IPS-NIHi11 (cell line): ENCODE measurements around the gene PSMD9.
"Not testable (repeated sequence)": the region's sequence is repeated elsewhere in the genome, so short reads cannot be mapped to it uniquely, and the experiment has no call there.

Source experiments
- DNase-seq: peaks from one replicate; pipeline ENCODE4 v3.0.0; 2012; ENCODE audit warnings: mixed read lengths, low spot score

The PSMD9 gene

DNA sequence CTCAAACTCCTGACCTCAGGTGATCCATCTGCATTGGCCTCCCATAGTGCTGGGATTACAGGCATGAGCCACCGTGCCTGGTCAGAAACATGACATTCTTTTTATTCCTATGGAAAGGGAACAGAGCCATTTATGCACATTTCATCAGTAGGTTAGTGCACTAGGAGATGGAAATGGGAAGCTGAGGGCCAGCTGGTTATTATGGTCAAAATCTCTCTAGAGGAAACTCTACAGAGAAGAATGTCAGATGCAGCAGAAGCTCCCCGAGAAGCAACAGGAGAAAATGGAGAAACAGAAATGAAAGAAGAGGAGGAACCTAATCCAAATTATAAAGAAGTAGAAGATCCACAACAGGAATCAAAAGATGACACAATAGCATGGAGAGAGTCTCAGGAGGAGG lies 32.5 kb downstream of the PSMD9 start:
- DNase-seq, result no peak

DNA sequence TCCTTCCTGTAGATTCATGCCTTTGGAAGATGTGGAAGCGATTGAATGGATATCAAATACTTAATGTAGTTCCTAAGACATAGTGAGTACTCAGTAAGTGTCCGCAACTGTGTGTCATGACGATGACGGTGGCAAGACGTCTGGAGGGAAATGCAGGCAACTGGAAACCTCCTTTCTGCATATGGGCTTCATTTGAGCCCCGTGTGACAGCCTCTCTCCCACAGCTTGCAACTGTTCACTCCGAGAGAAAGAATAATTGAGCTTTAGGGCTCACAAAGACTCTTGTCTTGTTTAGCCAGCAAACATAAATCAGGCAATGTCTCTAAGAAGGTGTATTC lies 36.7 kb downstream of the PSMD9 start:
- DNase-seq, result no peak

DNA sequence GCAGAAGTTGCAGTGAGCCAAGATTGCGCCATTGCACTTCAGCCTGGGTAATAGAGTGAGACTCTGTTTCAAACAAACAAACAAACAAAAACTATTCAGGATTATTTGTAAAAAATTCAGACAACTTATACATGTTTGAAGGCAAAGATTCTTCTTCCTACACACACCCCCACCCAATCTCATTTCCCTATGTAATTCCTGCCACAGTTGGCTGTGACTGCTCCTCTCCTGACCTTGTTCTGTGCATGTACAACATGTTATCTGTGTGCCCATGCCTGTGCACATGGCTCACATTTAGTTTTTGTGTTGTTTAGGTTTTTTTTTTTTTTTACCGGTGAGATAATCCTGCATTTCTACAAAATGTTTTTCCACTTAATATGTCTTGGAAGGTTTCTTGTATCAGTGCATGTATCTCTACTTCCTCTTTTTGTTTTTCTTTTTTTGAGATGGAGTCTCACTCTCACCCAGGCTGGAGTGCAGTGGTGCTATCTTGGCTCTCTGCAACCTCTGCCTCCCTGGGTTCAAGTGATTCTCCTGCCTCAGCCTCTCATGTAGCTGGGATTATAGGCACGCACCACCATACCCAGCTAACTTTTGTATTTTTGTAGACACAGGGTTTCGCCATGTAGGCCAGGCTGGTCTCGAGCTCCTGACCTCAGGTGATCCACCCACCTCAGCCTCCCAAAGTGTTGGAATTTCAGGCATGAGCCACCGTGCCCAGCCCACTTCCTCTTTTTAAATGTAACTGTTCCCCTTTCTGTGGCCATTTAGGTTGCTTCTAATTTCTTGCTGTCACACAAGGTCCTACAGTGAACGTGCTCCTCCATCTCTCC lies 38.5 kb downstream of the PSMD9 start:
- DNase-seq, result no peak

DNA sequence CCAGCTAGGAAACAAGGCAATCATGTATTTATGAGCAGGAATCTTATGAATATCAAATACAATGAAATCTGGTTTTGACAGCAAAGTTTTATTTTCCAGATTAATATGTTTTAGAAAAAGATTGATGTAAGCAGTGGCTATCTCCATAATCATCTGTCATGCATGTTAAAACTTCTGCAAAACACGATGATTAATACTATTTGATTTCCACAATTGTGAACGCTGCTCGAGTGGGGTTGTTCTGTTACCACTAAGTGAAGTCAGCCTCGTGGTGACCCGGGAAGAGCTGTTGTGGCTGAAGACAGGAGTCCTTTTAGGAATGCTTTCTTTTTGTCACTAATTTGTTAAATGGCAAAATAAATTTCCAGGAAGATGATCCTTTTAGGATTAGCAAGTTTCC lies 39.2 kb downstream of the PSMD9 start:
- no peak for DNase-seq

DNA sequence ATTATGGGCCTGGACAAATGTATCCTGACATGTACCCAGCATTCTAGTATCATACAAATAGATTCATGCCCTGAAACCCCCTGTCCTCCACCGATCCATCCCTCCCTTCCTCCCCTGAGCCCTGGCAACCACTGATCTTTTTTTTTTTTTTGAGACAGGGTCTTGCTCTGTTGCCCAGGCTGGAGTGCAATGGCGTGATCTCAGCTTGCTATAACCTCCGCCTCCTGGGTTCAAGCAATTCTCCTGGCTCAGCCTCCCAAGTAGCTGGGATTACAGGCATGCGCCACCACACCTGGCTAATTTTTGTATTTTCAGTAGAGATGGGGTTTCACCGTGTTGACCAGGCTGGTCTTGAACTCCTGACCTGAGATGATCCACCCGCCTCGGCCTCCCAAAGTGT lies 41.0 kb downstream of the PSMD9 start:
- DNase-seq, result not testable (repeated sequence)

DNA sequence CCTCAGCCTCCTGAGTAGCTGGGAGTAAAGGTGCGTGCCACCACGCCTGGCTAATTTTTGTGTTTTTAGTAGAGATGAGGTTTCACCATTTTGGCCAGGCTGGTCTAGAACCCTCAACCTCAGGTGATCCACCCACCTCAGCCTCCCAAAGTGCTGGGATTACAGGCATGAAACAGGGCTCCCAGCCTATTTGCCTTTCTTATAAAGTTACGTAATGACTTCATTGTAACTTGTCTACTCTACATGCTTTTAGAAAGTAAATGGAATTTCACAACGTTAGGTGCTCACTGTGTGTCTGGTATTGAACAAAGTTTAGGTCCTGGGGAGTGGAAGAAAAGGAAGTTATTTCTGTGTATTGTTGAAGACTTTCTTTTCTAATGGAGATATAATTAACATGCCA lies 42.3 kb downstream of the PSMD9 start:
- no peak for DNase-seq

DNA sequence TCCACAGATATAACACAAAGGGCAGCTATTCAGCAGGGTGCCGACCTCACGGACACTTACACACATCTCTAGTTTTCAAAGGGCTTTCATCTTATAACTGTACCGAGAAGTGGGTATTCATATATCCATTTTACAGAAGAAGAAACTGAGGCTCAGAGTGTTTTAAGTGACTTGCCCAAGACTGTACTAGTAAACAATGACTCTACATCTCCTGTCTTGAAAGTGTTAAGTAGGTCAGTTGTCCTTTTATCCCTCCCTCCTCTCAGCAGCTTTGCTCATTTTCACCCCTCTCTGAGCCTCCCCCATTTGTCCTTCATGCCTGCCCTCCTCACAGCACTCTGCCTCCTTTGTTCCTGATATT lies 43.6 kb downstream of the PSMD9 start:
- DNase-seq, result no peak

DNA sequence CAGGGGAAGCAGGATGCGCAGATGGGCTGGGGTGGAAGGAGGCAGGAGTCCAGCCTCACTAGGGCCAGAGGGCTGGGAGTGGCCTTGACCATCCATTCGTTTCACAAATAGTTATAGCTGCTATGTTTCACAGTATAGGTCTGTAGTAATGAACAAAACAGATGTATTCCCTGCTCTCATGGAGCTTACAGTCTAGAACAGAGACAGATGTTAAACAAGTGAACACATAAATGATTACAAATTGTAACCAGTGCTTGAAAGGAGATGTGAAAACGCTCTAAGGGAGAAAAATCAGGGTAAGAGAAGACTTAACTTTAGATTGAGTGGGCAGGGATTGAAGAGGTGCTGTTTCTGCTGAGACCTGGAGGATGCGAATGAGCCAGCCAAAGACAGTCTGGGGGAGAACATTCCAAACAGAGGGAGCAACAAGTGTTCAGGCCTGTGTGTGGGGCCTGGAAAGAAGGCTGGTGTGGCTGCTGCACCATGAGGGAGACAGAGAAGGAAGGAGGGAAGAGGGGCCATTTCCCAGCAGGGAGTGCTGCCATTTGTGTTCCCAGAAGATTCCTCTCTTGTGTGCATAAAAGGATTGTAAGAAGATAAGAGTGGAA lies 44.4 kb downstream of the PSMD9 start:
- no peak for DNase-seq

DNA sequence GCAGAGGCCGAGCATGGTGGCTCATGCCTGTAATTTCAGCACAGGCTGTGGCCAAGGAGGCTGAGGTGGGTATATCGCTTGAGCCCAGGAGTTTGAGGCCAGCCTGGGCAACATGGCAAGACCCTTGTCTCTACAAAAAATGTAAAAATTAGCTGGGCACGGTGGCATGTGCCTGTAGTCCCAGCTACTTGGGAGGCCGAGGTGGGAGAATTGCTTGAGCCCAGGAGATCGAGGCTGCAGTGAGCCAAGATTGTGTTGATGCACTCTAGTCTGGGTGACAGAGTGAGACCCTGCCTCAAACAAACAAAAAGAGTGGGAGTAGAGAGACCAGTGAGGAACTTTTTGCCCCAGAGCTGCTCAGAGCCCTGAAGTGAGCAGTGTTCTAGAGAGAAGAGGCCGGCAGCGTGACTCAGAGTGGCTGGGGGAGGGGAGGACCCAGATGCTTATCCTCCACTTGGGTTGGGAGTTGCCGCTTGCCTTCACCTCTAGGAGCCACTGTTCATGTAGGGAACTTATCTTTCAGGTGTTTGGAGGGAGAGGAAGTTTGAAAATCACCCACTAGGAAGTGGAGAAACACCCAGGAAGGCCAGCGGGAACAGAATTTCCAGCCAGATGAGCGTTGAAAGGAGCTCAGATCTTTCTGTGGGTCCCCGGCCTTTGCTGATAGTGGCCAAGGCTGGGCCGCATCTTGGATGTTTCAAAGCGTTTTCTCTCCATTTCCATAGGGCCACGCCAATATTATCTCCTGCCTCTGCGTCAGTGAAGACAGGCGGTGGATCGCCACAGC lies 45.1 kb downstream of the PSMD9 start:
- DNase-seq, result peak; percentile 74

DNA sequence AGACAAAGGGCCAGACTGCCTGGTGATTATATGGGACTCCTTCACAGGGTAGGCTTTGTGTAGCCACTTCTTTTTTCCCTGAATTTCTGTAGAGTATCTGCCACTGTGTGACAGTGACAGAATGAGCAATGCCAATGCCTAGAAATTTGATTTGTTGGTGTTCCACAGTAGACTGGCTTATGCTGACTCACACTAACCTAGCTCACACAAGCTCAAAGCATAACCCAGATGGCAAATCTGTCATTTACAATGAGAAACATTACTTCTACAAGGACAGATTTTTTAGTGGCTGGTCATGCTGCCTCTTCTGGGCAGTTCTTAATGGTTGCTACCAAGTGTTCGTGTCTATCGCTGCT lies 45.7 kb downstream of the PSMD9 start:
- DNase-seq, result no peak

DNA sequence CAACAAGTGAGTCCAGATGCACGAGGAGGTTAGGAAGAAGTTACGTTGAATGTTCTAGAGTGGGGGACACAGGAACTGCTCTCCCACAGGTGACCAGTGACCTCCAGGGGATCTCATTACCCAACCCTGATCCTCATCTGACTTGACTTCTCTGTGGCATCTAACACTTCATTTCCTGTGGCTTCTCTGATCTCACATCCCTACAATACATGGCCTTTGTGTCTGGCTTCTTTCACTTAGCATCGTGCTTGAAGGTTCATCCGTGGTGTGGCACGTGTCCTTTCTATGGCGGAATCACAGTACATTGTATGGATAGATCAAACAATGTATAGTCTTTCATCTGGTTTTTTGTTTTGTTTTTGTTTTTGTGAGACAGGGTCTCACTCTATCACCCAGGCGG lies 49.1 kb downstream of the PSMD9 start:
- no peak for DNase-seq

DNA sequence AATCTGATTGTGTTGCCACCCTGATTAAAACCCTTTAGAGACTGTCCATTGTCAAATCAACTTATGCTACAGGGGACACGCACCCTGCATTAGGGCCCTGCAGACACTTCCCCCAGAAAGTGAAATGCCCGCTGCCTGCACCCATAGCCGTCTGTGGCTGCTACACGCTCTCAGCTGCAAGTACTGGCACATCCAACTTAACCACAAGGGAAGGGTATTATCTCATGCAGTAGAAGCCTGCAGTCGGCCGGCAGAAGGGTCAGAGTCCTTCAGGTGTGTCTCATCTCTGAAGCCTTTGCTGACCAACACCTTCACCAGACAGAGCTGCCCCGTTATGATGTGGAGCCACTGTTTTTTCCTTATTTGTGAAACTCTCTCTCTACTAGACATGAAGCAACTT lies 50.6 kb downstream of the PSMD9 start:
- no peak for DNase-seq

DNA sequence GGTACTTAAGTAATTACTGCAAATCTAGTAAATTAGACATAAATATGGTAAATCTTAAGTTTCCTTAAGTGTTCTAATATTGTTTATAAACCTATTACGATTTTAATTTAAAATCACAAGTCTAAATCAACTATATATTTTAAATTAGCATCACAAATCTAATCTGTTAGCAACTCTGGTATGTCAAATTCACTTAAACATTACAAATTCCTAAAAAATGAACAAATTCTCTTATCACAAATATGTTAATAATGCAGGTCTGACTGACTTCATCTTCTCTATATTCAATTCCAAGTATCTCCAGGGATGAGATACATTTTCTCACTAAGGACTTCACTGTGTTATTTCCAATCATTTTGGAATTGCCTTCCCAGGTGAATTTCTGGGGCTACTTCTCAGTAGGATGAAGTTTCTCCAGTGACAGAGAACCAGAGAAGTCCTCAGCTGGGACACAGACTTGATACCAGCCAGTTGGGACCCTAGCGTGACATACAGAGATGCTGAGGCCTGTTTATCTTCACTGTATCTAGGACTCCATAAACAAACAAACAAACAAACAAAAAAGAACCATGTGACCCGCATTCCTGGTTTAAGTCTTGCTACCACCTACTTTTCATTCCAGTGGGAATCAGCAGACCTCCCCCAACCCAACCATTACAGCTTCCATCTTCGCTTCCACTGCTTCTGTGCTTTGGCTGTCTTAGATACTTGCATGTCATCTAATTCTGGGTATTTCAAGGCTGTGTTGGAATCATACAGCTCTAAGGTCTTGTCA lies 51.6 kb downstream of the PSMD9 start:
- DNase-seq, result no peak

DNA sequence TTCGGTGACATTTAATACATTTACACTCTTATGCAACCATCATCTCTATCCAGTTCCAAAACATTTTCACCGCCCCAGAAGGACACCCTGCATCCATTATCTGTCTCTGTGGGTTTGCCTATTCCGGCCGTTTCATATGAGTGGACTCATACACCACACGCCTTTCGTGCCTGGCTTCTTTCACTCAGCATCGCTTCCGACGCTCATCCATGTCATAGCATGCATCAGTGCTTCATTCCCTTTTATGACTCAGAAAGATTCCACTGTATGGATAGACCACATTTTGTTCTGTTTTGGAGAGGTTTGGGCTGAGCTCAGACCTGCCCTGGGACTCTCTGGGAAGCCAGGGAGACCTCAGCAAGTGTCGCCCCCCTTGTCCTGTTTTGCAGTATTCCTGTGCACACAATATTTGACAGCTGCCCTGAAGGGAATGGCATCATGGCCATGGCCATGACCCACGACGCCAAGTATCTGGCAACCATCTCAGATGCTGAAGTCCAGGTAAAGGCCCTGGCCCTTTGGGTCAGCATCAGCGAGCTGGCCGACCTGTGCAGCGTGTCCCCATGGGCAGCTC lies 53.6 kb downstream of the PSMD9 start:
- no peak for DNase-seq

DNA sequence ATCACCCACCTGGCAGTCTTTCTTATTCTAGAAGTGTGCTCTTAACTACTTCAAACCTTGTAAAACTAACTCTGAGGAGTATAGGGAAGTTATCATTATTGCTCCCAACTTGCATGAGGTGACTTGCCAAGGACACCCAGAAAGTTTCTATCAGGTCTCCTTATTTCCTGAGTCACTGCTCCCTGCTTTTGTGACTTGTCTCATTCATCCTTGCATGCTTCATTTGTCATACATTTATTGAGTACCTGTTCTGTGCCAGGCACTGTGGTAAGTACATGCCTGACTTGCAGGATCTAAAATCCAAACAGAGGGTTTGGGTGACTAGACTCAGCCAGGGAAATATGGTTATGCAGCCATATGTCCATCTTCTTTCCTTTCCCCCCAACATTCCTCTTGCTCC lies 55.3 kb downstream of the PSMD9 start:
- DNase-seq, result no peak

DNA sequence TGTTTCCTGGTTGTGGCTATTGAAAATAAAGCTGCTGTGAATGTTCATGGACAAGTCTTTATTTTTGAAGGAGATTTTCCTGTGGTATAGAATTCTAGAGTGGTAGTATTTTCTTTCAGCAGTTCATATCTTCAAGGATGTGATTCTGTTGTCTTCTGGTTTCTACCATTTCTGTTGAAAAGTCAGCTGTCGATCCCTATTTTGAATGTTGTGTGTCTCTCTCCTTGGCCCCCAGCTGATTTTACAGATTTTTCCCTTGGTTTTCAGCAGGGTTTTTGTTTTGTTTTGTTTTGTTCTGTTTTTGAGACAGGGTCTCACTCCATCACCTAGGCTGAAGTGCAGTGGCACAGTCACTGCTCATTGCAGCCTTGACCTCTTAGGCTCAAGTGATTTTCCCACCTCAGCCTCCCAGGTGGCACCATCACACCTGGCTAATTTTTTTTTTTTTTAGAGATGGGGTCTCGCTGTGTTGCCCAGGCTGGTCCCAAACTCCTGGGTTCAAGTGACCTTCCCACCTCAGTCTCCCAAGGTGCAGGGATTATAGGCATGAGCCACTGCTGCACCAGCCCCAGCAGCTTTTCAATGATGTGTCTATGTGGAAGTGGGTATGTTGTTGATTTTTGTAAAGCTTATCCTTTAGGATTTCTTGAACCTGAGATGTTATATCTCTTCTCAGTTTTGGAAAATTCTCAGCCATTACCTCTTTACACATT lies 57.9 kb downstream of the PSMD9 start:
- no peak for DNase-seq

DNA sequence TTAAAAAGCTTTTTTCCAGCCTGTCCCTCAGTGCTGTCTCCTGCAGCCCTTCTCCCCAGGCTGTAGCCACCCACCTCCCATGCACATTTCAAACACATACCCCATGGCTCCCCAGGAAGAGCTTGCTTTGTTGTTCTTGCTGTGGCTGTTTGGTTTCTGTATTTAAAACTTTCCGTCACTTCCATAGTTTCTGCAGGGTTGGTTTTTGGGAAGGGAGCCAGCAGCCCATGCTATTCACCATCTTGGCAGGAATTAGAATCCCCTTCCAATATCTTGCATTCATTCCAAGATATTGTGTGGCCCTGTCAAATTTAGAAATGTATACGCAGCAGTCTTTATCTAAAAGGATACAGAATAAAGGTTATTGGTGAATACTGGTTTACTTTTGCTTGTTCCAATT lies 59.4 kb downstream of the PSMD9 start:
- no peak for DNase-seq

DNA sequence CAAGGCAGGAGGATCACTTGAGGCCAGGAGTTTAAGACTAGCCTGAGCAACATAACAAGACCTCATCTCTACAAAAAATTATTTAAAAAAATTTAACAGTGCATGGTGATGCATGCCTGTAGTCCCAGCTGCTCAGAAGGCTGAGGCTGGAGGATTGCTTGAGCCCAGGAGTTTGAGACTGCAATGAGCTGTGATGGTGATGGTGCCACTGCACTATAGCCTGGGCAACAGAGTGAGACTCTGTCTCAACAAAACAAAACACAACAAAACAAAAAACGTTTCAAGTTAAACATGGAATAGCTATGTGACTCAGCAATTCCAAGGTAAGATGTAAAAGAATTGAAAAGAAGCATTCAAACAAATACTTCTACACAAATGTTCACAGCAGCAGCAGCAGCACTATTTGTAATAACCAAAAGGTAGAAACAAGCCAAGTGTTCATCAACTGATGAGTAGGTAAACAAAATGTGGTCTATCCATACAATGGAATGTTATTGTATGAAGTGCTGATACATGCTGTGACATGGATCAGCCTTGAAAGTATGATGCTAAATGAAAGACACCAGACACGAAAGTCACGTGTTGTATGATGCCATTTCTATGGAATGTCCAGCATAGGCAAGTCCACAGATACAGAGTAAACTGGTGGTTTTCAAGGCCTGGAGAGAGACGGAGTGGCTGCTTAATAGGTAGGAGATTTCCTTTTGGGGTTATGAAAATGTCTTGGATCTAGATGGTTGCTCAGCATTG lies 61.2 kb downstream of the PSMD9 start:
- DNase-seq, result no peak

DNA sequence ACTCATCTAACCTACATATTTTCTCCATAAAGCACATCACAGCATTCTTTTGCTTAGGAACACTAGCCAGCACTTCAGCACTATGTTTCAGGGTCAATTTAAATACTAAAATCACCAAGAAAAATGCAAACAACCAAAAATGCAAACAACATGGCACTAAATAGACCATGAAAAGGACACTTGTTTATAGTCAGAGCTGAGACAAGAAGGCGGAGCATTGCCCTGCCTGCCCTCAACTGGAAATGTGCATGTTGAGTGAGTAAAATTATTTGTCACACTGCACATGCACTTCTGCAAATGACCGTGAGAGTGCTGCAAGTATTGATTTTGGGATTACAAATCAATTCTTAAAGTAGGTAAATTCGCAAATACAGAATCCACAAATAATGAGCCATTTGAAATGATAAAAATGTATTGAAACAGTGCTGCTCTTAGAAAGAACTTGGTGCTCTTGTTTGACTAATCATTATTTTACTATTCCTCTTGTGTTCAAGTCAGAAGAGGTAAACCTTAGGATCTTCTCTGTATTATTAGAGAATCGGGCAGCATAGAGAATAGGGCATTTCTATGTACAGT lies 64.6 kb downstream of the PSMD9 start:
- DNase-seq, result no peak

DNA sequence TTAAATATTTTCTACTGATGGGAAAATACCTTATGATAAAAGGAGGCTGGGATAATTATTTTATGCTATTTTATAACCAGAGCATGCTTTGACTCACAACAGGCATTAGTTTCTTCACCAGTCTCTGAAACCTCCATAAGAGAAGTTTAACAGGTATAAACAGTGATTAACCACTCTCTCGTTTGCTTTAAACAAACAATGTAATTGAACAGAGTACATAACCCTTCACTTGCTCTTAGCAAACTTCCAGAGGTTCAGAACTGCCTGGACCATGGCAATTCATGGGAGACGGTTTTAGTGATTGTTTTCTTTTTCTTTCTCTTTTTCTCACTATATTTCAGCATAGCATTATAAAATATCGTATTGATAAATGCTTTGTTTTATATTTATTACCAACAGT lies 65.1 kb downstream of the PSMD9 start:
- no peak for DNase-seq
